Calu3 (cell line): ENCODE data around the gene USP12. TPM values are rescaled to one million over a fixed set of nuclear protein-coding genes. Genes with fewer than 3 reads are reported as not detected.

Source experiments
- BruUV-seq: library from RNA; stranded (reverse); fragments of 400-500 nt; replicated peaks from 2 replicates; lab custom pipeline; 2021; lab: Mats Ljungman, UMichigan
- CTCF ChIA-PET: fragments of 300-600 bp; sonication (Branson Sonifier 250); formaldehyde crosslinking; loops from one replicate; lab custom pipeline; 2022; ENCODE audit warnings: antibody characterized with exemption; lab: Charles Lee
- DNase-seq: peaks from one replicate; pipeline ENCODE4 v3.0.0; 2022
- H3K27ac Mint-ChIP-seq: one replicate; pipeline ENCODE4 v1.8.0; 2022; ENCODE audit warnings: mixed read lengths; ENCODE audit not compliant: unreplicated experiment
- H3K27me3 Mint-ChIP-seq: one replicate; pipeline ENCODE4 v1.8.0; 2022; ENCODE audit warnings: mixed read lengths; ENCODE audit not compliant: unreplicated experiment
- H3K36me3 Mint-ChIP-seq: one replicate; pipeline ENCODE4 v1.8.0; 2022; ENCODE audit warnings: mild to moderate bottlenecking, moderate library complexity, mixed read lengths; ENCODE audit not compliant: insufficient read depth, unreplicated experiment
- H3K4me1 Mint-ChIP-seq: one replicate; pipeline ENCODE4 v1.8.0; 2022; ENCODE audit warnings: mild to moderate bottlenecking, low read depth, mixed read lengths; ENCODE audit not compliant: unreplicated experiment
- H3K4me3 Mint-ChIP-seq: one replicate; pipeline ENCODE4 v1.8.0; 2022; ENCODE audit warnings: mild to moderate bottlenecking, low read depth, moderate library complexity, mixed read lengths; ENCODE audit not compliant: unreplicated experiment
- H3K9me3 Mint-ChIP-seq: one replicate; pipeline ENCODE4 v1.8.0; 2022; ENCODE audit warnings: low read depth, mixed read lengths; ENCODE audit not compliant: unreplicated experiment
- intact Hi-C: fragments of 100-400 bp; cut with micrococcal nuclease; formaldehyde crosslinking; loops from one replicate; pipeline ENCODE4 v1.10.0; 2022; ENCODE audit not compliant: unreplicated experiment
- total RNA-seq: library from RNA; stranded (reverse); gene quantifications from 2 replicates; pipeline ENCODE4 v1.2.3, GENCODE V29; 2022
- TF ChIP-seq, protein P1 (sequence below): fragments of 200-600 bp; IDR thresholded peaks from one replicate; pipeline ENCODE4 v1.8.0; 2022; ENCODE audit warnings: antibody characterized with exemption; ENCODE audit not compliant: unreplicated experiment

Gene USP12
- total RNA-seq, 1 experiment from 2014 or later = 20.6 TPM

DNA sequence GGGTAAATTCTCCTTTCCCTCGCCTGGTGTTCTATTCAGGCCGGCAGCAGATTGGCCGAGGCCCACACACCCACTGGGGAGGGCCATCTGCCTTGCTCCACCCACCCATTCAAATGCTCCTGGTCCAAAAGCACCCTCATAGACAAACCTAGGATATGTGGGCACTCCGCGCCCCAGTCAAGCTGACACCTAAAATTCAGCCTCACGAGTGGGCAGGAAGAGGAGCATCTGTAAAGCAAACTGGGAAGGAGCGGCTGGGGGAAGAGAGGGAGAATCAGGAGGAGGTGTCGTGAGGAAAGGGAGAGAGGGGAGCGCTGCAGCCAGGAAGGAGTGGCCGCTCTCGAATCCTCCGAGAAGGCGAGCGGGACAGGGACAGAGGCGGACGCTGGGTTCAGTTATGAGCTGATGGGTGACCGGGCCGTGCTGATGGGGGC lies 136.9 kb downstream of the USP12 start:
- CTCF ChIA-PET = no interaction called here
- no peaks in the 10 kb centered on the region for H3K27me3 Mint-ChIP-seq
- no peak overlapping the region for H3K4me3 Mint-ChIP-seq
- BruUV-seq = no TSS peak
- H3K36me3 Mint-ChIP-seq = no peaks in the 10 kb centered on the region
- peaks cover 24% of the 10 kb centered on the region for H3K4me1 Mint-ChIP-seq
- intact Hi-C loops = no loop called here
- TF ChIP-seq, protein P1, sequence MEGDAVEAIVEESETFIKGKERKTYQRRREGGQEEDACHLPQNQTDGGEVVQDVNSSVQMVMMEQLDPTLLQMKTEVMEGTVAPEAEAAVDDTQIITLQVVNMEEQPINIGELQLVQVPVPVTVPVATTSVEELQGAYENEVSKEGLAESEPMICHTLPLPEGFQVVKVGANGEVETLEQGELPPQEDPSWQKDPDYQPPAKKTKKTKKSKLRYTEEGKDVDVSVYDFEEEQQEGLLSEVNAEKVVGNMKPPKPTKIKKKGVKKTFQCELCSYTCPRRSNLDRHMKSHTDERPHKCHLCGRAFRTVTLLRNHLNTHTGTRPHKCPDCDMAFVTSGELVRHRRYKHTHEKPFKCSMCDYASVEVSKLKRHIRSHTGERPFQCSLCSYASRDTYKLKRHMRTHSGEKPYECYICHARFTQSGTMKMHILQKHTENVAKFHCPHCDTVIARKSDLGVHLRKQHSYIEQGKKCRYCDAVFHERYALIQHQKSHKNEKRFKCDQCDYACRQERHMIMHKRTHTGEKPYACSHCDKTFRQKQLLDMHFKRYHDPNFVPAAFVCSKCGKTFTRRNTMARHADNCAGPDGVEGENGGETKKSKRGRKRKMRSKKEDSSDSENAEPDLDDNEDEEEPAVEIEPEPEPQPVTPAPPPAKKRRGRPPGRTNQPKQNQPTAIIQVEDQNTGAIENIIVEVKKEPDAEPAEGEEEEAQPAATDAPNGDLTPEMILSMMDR = no peak
- DNase-seq = no peak
- no peak overlapping the region for H3K27ac Mint-ChIP-seq
- H3K9me3 Mint-ChIP-seq = no peaks in the 10 kb centered on the region

DNA sequence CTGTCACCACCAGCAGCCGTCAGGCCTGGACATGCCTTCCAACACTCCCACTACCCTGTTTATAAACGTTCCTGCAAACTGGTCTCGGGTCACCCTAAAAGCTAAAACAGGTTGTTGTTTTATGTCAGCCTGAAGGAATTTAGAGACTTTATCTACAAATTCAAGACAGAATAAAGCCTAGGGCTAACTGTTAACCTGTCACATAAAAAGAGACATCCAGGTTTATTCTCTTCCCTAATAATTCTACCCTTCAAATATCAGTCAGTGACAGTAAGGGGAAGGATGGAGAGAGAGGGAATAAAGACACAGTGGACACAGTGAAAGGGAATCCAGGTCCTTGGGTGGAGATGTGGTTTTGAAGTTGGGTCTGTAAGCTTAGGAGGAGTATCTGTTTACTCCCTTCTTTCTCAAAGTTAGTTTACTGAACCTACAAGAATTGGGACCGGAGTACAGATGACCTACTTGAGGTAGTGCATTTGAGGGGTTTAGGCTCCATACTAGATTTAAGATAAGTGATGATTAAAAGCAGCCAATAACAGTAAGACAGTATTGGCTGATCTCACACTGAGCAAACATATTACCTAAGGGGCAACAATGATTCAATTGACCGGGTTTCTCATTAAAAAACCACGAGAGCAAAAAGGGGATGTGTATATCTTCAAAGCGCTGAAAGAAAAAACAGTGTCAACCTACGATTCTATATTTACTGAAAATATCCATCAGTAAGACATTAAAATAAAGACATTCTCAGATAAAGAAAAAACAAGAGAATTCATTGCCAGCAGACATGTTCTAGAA lies 142.7 kb downstream of the USP12 start:
- no TSS peak for BruUV-seq
- TF ChIP-seq, protein P1 = no peak
- H3K4me3 Mint-ChIP-seq = no peak overlapping the region
- CTCF ChIA-PET = interaction anchor here (0.6 kb wide), 1 partner anchor 46 kb away, joined by 3 read pairs; no protein-coding TSS in a partner anchor
- intact Hi-C loops = no loop called here
- H3K4me1 Mint-ChIP-seq = peaks cover 8% of the 10 kb centered on the region
- no peaks in the 10 kb centered on the region for H3K27me3 Mint-ChIP-seq
- no peaks in the 10 kb centered on the region for H3K9me3 Mint-ChIP-seq
- no peaks in the 10 kb centered on the region for H3K36me3 Mint-ChIP-seq
- no peak overlapping the region for H3K27ac Mint-ChIP-seq
- DNase-seq = no peak

DNA sequence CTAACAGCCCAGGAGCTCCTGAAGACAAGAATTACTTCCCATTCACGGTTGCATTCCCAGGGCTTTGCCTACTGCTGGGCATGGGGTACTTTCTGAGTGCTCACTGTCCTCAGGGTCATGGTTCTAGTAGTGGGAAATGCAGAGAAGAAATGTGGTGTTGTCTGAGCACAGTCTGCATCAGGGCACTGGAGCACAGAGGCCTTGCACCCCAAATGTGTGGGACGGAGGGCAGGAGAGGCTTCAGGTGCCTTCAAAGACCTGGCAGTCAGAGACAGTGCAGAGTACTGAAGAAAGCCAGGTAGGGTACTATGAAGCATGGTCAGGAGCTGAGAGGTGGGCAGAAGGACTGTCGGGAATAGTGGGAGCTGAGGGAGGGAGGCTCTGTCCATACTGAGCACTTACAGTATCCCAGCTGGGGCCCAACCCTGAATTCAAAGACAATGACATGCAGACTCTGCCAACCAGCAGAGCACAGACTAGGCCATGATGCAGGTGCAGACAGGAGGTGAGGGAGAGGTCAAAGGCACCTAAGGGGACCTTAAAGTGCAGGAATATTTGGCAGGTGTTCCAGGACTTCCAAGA lies 144.4 kb downstream of the USP12 start:
- Mint-ChIP-seq H3K4me3 (no peak overlapping the region), H3K36me3 (no peaks in the 10 kb centered on the region), H3K9me3 (no peaks in the 10 kb centered on the region), H3K4me1 (peaks cover 8% of the 10 kb centered on the region), H3K27ac (no peak overlapping the region), H3K27me3 (no peaks in the 10 kb centered on the region)
- BruUV-seq = no TSS peak
- DNase-seq = no peak
- TF ChIP-seq, protein P1 = no peak
- intact Hi-C loops = no loop called here
- CTCF ChIA-PET = no interaction called here

DNA sequence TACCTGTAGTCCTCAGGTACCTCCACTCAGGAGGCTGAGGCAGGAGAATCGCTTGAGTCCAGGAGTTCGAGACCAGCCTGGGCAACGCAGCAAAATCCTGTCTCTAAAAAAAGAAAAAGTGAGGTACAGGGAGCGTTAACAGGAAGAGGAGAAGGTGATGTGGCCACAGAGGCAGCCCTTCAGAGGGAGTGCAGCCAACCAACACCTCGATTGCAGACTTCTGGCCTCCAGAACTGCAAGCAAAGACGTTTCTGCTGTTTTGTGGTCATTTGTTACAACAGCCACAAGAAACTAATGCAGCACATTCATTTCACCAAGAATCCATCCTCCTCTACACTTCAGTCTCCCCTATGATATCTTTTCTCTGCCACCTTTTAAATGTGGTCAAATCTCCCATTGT lies 145.2 kb downstream of the USP12 start:
- H3K4me1 Mint-ChIP-seq = peaks cover 8% of the 10 kb centered on the region
- no peak for DNase-seq
- no peaks in the 10 kb centered on the region for H3K27me3 Mint-ChIP-seq
- no peaks in the 10 kb centered on the region for H3K9me3 Mint-ChIP-seq
- no peaks in the 10 kb centered on the region for H3K36me3 Mint-ChIP-seq
- CTCF ChIA-PET = no interaction called here
- TF ChIP-seq, protein P1 = no peak
- BruUV-seq = no TSS peak
- intact Hi-C loops = no loop called here
- no peak overlapping the region for H3K4me3 Mint-ChIP-seq
- H3K27ac Mint-ChIP-seq = no peak overlapping the region
